ENCODE results near the gene UPK3A. TPM values are rescaled to one million over a fixed set of nuclear protein-coding genes. Genes with fewer than 3 reads are reported as not detected.

UPK3A gene
- polyA plus RNA-seq, 1 of the 3 experiments (the other 2 are of a cell fraction): not detected

- H3K36me3 ChIP-seq (replicated peaks in 1 of 2; ENCODE audit: control insufficient read depth in 1 of 2, insufficient read depth in 2 of 2, low read length in 1 of 2): no peaks in the 10 kb centered on the region
- peaks cover 0 to 12% of the 10 kb centered on the region in 2 experiments; a peak in 1 of 4 replicates for H3K4me1 ChIP-seq (ENCODE audit: control insufficient read depth in 1 of 2, insufficient read depth in 2 of 2, low read depth in 1 of 2, low read length in 1 of 2)
- peak; percentile 94 for DNase-seq
- CTCF ChIA-PET: interaction anchor here (0.6 to 2.9 kb wide), 16 partner anchors 10 to 444 kb away, joined by 3 to 18 read pairs (median 4); no protein-coding TSS in a partner anchor
- no peaks in the 10 kb centered on the region for H3K27me3 ChIP-seq (ENCODE audit: insufficient read depth)
- no peaks in the 10 kb centered on the region for H3F3A ChIP-seq (replicated peaks; ENCODE audit: insufficient read depth)
- H3K9ac ChIP-seq: no peak overlapping the region
- no peaks in the 10 kb centered on the region for H3K79me2 ChIP-seq (ENCODE audit: insufficient read depth)
- WGBS (ENCODE audit: low lambda C conversion rate): 26% methylated on average over 14 of the region's 17 CpGs
- H3K4me3 ChIP-seq (ENCODE audit: low read depth in 2 of 2, low read length in 1 of 2): no peak overlapping the region
- no peak overlapping the region for H3K4me2 ChIP-seq
- no peaks in the 10 kb centered on the region for H3K9me2 ChIP-seq
- POLR2A ChIA-PET: no interaction called here
- no peaks in the 10 kb centered on the region for H4K20me1 ChIP-seq (ENCODE audit: insufficient read depth)
- no peaks in the 10 kb centered on the region for H3K9me3 ChIP-seq
- peak overlapping the region; percentile 60 for H2AFZ ChIP-seq (ENCODE audit: low read depth)
- H3K27ac ChIP-seq (ENCODE audit: low read depth in 2 of 2, low read length in 1 of 2): peak overlapping the region in 1 of 2 experiments; percentile 31; a peak in 3 of 4 replicates
- no peak for TF ChIP-seq GABPA (IDR thresholded peaks at IDR 0.05; ENCODE audit: low read depth)
- no peak for TF ChIP-seq NRF1 (IDR thresholded peaks at IDR 0.05; ENCODE audit: low read depth, low read length)
- TF ChIP-seq RCOR1 (IDR thresholded peaks at IDR 0.05; ENCODE audit: low read length): peak; percentile 46; the same call in 1 of the 2 replicates
- TF ChIP-seq RXRA (IDR thresholded peaks at IDR 0.05; ENCODE audit: borderline replicate concordance, low read depth): no peak
- no peak for TF ChIP-seq NFIC (IDR thresholded peaks at IDR 0.05; ENCODE audit: borderline replicate concordance)
- 0 out of 2 replicates have a peak, but pooled peaks have one; percentile 41 for TF ChIP-seq SIN3A (IDR thresholded peaks at IDR 0.05; ENCODE audit: borderline replicate concordance, low read depth, low read length)
- no peak for TF ChIP-seq ZBTB33 (IDR thresholded peaks at IDR 0.05; ENCODE audit: borderline replicate concordance, low read depth)
- no peak for TF ChIP-seq IRF3 (IDR thresholded peaks at IDR 0.05; ENCODE audit: low read depth, low read length)
- TF ChIP-seq YY1 (IDR thresholded peaks at IDR 0.05; ENCODE audit: low read depth): no peak
- peak; percentile 82 for TF ChIP-seq SMC3 (IDR thresholded peaks at IDR 0.05; ENCODE audit: low read depth, low read length)
- no peak for TF ChIP-seq MEF2A (IDR thresholded peaks at IDR 0.05; ENCODE audit: borderline replicate concordance, low read depth)
- TF ChIP-seq USF2 (IDR thresholded peaks at IDR 0.05; ENCODE audit: borderline replicate concordance, low read depth, low read length): peak; percentile 38; the same call in 1 of the 2 replicates
- peak; percentile 29; the same call in 1 of the 2 replicates for TF ChIP-seq GATA2 (CRISPR knock-in tag; IDR thresholded peaks at IDR 0.05)
- no peak for TF ChIP-seq JUND (IDR thresholded peaks at IDR 0.05)
- peak; percentile 72 for TF ChIP-seq CTCF (IDR thresholded peaks at IDR 0.05)
- peak in 1 of 2 experiments; percentile 14; a peak in 1 of 4 replicates for TF ChIP-seq EP300 (IDR thresholded peaks at IDR 0.05; ENCODE audit: borderline replicate concordance in 1 of 2, low read depth in 1 of 2, low read length in 1 of 2)
- TF ChIP-seq FOSL2 (IDR thresholded peaks at IDR 0.05; ENCODE audit: borderline replicate concordance, low read depth): no peak
- TF ChIP-seq MXI1 (IDR thresholded peaks at IDR 0.05; ENCODE audit: low read depth, low read length): peak; percentile 100
- no peak for TF ChIP-seq ELF1 (IDR thresholded peaks at IDR 0.05)
- no peak for TF ChIP-seq EZH2phosphoT487 (IDR thresholded peaks at IDR 0.05; ENCODE audit: borderline replicate concordance, low read depth)
- TF ChIP-seq FOXJ3 (CRISPR knock-in tag; IDR thresholded peaks at IDR 0.05): no peak
- peak; percentile 62 for TF ChIP-seq TCF12 (IDR thresholded peaks at IDR 0.05)
- TF ChIP-seq RAD21 (IDR thresholded peaks at IDR 0.05; ENCODE audit: low read length): peak; percentile 88
- TF ChIP-seq USF1 (IDR thresholded peaks at IDR 0.05; ENCODE audit: borderline replicate concordance, low read depth): peak; percentile 81
- TF ChIP-seq POLR2AphosphoS5 (IDR thresholded peaks at IDR 0.05; ENCODE audit: low read depth, low read length): no peak
- TF ChIP-seq RFX5 (IDR thresholded peaks at IDR 0.05; ENCODE audit: low read length): no peak
- no peak for TF ChIP-seq TAF1 (IDR thresholded peaks at IDR 0.05; ENCODE audit: borderline replicate concordance, low read depth, low read length)
Measured at GRCh38 chr22:45263463-45264269, 21.1 kb upstream of the UPK3A start.

All from SK-N-SH (cell line).